HG03108 (cell line): ENCODE results near the gene FBXL13.
"Not testable (repeated sequence)": the region's sequence is repeated elsewhere in the genome, so short reads cannot be mapped to it uniquely, and the experiment has no call there.

Experiments
- ATAC-seq: cut with Tn5 transposase; IDR thresholded peaks from one replicate; pipeline ENCODE4 v1.9.1; 2021; ENCODE audit warnings: moderate library complexity; ENCODE audit not compliant: unreplicated experiment

The FBXL13 gene

GRCh38 chr7:102778663-102779062, 295.9 kb downstream of the FBXL13 start:
- not testable (repeated sequence) for ATAC-seq

DNA sequence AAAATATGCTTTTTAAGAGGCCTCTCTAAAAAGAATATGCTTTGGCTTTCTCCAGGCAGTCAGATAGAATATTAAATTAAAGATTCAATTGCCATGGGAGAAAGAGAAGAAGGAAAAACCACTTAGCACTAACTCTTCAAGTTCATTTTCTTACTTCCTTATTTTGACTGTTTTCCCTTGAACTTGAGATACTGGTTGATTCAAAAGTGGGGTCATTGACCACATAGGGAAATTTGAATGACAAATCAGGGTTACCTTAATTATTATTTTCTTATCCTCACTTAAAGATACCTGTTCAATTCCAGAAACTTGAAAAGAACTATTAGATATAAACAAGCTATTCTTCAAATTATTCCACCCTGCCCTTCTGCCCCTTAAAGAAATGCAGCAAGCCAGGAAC, 298.4 kb downstream of the FBXL13 start:
- not testable (repeated sequence) for ATAC-seq

- ATAC-seq, result not testable (repeated sequence)
Measured at GRCh38 chr7:102770467-102770866, 304.1 kb downstream of the FBXL13 start.

- not testable (repeated sequence) for ATAC-seq
Measured at GRCh38 chr7:102769657-102770192, 304.9 kb downstream of the FBXL13 start.

DNA sequence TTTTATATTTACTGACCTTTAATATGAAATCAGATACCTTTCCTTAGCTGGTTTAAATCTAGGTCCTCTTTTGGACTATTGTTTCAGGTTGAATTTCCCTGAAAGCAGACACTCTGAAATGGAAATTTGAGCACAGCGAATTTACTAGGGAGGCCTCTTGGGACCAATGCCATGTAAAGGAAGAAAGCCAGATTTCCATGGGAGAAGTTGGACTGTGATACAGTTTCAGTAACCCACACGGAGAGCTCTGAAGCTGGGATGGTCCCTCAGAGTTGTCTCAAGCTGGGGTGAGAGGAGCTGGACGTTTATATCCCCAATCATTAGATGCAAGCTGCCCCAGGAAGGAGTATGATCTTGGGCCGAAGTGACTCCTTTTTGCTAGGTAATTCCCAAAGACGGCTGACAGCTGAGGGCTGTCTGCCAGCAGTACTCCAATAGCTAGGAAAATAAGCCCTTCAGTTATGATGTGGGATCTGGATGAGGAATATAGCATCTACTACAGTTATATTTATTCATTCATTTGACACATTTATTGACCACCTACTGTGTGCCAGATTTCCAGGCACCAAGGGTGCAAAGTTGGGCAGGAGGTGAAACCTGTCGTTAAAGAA, 311.2 kb downstream of the FBXL13 start:
- ATAC-seq, result not testable (repeated sequence)
